HEK293T (cell line): Measurements from ENCODE around the gene SYT15.
"Not testable (repeated sequence)": the region's sequence is repeated elsewhere in the genome, so short reads cannot be mapped to it uniquely, and the experiment has no call there.

Experiments
- BHLHE40 ChIP-seq: fragments of 450-650 bp; IDR thresholded peaks from 2 replicates; pipeline ENCODE4 v1.6.1; 2016; ENCODE audit warnings: mild to moderate bottlenecking, moderate library complexity, borderline replicate concordance
- ELF4 ChIP-seq: fragments of 450-650 bp; IDR thresholded peaks from 2 replicates; pipeline ENCODE4 v1.6.1; 2017; ENCODE audit warnings: antibody characterized with exemption
- FOXK2 ChIP-seq: fragments of 450-650 bp; IDR thresholded peaks from 2 replicates; pipeline ENCODE4 v1.6.1; 2016; ENCODE audit warnings: mild to moderate bottlenecking

- not testable (repeated sequence) for TF ChIP-seq BHLHE40, ELF4, FOXK2
These were observed 1.1 kb upstream of the SYT15 start for GRCh38 chr10:46577624-46578473.
